Mesothelial cell of epicardium (in vitro differentiated cells): ENCODE results near the gene CRADD. TPM values are rescaled to one million over a fixed set of nuclear protein-coding genes. Genes with fewer than 3 reads are reported as not detected.

Experiments used
- DNase-seq, 2 experiments: peaks; one replicate each; pipeline ENCODE4 v3.0.0; 2021; ENCODE audit warnings: low spot score in 2 of 2; ENCODE audit not compliant: unreplicated experiment in 2 of 2
- H3K27ac Mint-ChIP-seq: 2 replicates; pipeline ENCODE4 v1.8.0; 2021; ENCODE audit warnings: mixed read lengths
- H3K27me3 Mint-ChIP-seq: 2 replicates; pipeline ENCODE4 v1.8.0; 2021; ENCODE audit warnings: low read depth, mixed read lengths
- H3K36me3 Mint-ChIP-seq: 2 replicates; pipeline ENCODE4 v1.8.0; 2021; ENCODE audit warnings: mixed read lengths
- H3K4me1 Mint-ChIP-seq: 2 replicates; pipeline ENCODE4 v1.8.0; 2021; ENCODE audit warnings: mixed read lengths
- H3K4me3 Mint-ChIP-seq: 2 replicates; pipeline ENCODE4 v1.8.0; 2021; ENCODE audit warnings: mild to moderate bottlenecking, moderate library complexity, mixed read lengths
- H3K9me3 Mint-ChIP-seq: 2 replicates; pipeline ENCODE4 v1.8.0; 2021; ENCODE audit warnings: mixed read lengths
- CTCF ChIP-seq: fragments of 200-600 bp; sonication (generic); IDR thresholded peaks from one replicate; pipeline ENCODE4 v1.5.0; 2021; ENCODE audit warnings: antibody characterized with exemption; ENCODE audit not compliant: unreplicated experiment
- total RNA-seq: library from RNA; stranded (reverse); gene quantifications from 3 replicates; pipeline ENCODE4 v1.2.1, GENCODE V29; 2021

The CRADD gene
- total RNA-seq, 1 donor from 2014 or later = 6.6 TPM

- Mint-ChIP-seq H3K9me3 (no peaks in the 10 kb centered on the region), H3K4me3 (no peak overlapping the region), H3K4me1 (peaks cover 30% of the 10 kb centered on the region), H3K27ac (no peak overlapping the region), H3K36me3 (no peaks in the 10 kb centered on the region), H3K27me3 (no peaks in the 10 kb centered on the region)
- no peak for TF ChIP-seq CTCF
- DNase-seq = no peak
These were observed 95.0 kb downstream of the CRADD start for GRCh38 chr12:93772003-93772700.

GRCh38 chr12:93773122-93773871 is 96.1 kb downstream of the CRADD start:
- H3K36me3 Mint-ChIP-seq = no peaks in the 10 kb centered on the region
- no peak for TF ChIP-seq CTCF
- H3K27ac Mint-ChIP-seq = no peak overlapping the region
- no peaks in the 10 kb centered on the region for H3K27me3 Mint-ChIP-seq
- H3K9me3 Mint-ChIP-seq = no peaks in the 10 kb centered on the region
- peaks cover 33% of the 10 kb centered on the region for H3K4me1 Mint-ChIP-seq
- no peak for DNase-seq
- H3K4me3 Mint-ChIP-seq = no peak overlapping the region

GRCh38 chr12:93776581-93777018 is 99.4 kb downstream of the CRADD start:
- TF ChIP-seq CTCF = no peak
- no peak for DNase-seq
- Mint-ChIP-seq H3K4me1 (peaks cover 50% of the 10 kb centered on the region), H3K27me3 (no peaks in the 10 kb centered on the region), H3K36me3 (peaks cover 3% of the 10 kb centered on the region), H3K9me3 (peaks cover 3% of the 10 kb centered on the region), H3K27ac (peak overlapping the region; percentile 3), H3K4me3 (no peak overlapping the region)

- Mint-ChIP-seq H3K4me1 (peaks cover 50% of the 10 kb centered on the region), H3K4me3 (no peak overlapping the region), H3K36me3 (peaks cover 3% of the 10 kb centered on the region), H3K27ac (peak overlapping the region; percentile 79), H3K27me3 (no peaks in the 10 kb centered on the region), H3K9me3 (peaks cover 3% of the 10 kb centered on the region)
- DNase-seq = no peak
- TF ChIP-seq CTCF = no peak
These were observed 100.1 kb downstream of the CRADD start for GRCh38 chr12:93777254-93777653.

GRCh38 chr12:93778306-93778705 is 101.1 kb downstream of the CRADD start:
- Mint-ChIP-seq H3K4me3 (no peak overlapping the region), H3K27ac (peak overlapping the region; percentile 83), H3K9me3 (peaks cover 3% of the 10 kb centered on the region), H3K36me3 (peaks cover 3% of the 10 kb centered on the region), H3K27me3 (no peaks in the 10 kb centered on the region), H3K4me1 (peaks cover 51% of the 10 kb centered on the region)
- TF ChIP-seq CTCF = no peak
- no peak for DNase-seq
